Upper lobe of left lung (tissue), 6 donors: ENCODE results near the gene CCHCR1. TPM values are rescaled to one million over a fixed set of nuclear protein-coding genes. Genes with fewer than 3 reads are reported as not detected.
A peak's percentile ranks its signal among the peaks of the same experiment; 100 is the strongest.
"Not testable (repeated sequence)": the region's sequence is repeated elsewhere in the genome, so short reads cannot be mapped to it uniquely, and the experiment has no call there.

ENCODE experiments used
- ATAC-seq, 2 donors: fragments of 200-7000 bp; cut with Tn5 transposase; one replicate each; pipeline ENCODE4 v1.9.1; 2022; ENCODE audit warnings: mild to moderate bottlenecking in 2 of 2, moderate library complexity in 2 of 2; ENCODE audit not compliant: low FRiP score in 2 of 2
- DNase-seq, 2 donors: peaks; one replicate each; pipeline ENCODE4 v3.0.0-alpha.2; 2019 to 2020
- H3K27ac ChIP-seq, 4 donors: fragments of 200-600 bp; sonication (generic); one replicate each; pipeline ENCODE4 v1.5.1; 2016 to 2019
- H3K27me3 ChIP-seq, 4 donors: fragments of 200-600 bp; sonication (generic); one replicate each; pipeline ENCODE4 v1.5.1; 2017 to 2019
- H3K36me3 ChIP-seq, 4 donors: fragments of 200-600 bp; sonication (generic); one replicate each; pipeline ENCODE4 v1.5.1; 2016 to 2019
- H3K4me1 ChIP-seq, 4 donors: fragments of 200-600 bp; sonication (generic); one replicate each; pipeline ENCODE4 v1.5.1; 2018 to 2019
- H3K4me3 ChIP-seq, 4 donors: fragments of 200-600 bp; sonication (generic); one replicate each; pipeline ENCODE4 v1.5.1; 2017 to 2019; ENCODE audit warnings: mild to moderate bottlenecking in 2 of 4, moderate library complexity in 1 of 4
- H3K9me3 ChIP-seq, 4 donors: fragments of 200-600 bp; sonication (generic); one replicate each; pipeline ENCODE4 v1.5.1; 2018 to 2019
- EP300 ChIP-seq, 4 donors: sonication (generic); formaldehyde crosslinking; IDR thresholded peaks; one replicate each; pipeline ENCODE4 v1.5.1; 2017; ENCODE audit warnings: antibody characterized with exemption in 4 of 4, control low read depth in 2 of 4
- POLR2A ChIP-seq, 4 donors: fragments of 450-650 bp; IDR thresholded peaks; one replicate each; pipeline ENCODE4 v1.5.1; 2016 to 2017; ENCODE audit warnings: antibody characterized with exemption in 4 of 4, mild to moderate bottlenecking in 2 of 4
- POLR2AphosphoS5 ChIP-seq, 2 donors: sonication (generic); formaldehyde crosslinking; IDR thresholded peaks; one replicate each; pipeline ENCODE4 v1.5.1; 2017; ENCODE audit warnings: antibody characterized with exemption in 2 of 2
- WGBS, 2 donors: methylation state at CpG; one replicate each; pipeline ENCODE4 v1.1.5; 2017 to 2018; 5-methylcytosine and 5-hydroxymethylcytosine counted together
- total RNA-seq, 6 donors: library from RNA; depleted of rRNA in 4 of 6; stranded (reverse); fragments of >200 nt in 4 of 6; gene quantifications; one replicate each; pipeline versions ENCODE4 v1.1.0 to v1.2.1, GENCODE V29; 2016 to 2021
- TF ChIP-seq, protein P1 (sequence below), 6 experiments: fragments of 450-650 bp in 4 of 6; fragments of 200-600 bp in 2 of 6; sonication (generic) in 2 of 6; IDR thresholded peaks; one replicate each; pipeline ENCODE4 v1.5.1; 2016 to 2019; ENCODE audit warnings: antibody characterized with exemption in 6 of 6
- donor health status: DM: no; HTN: no; CAD: no; lungs with moderate emphysema.
- donor health status: DM: no; HTN: yes; CAD: no; lungs with severe emphysema.

CCHCR1 gene
- 10 to 100 TPM in 5 of 6 donors, 1 to 10 TPM in 1; 5.5 to 83.8 (median 19.5) TPM for total RNA-seq

GRCh38 chr6:31157513-31158139, at the start of gene CCHCR1:
CCHCR1 (minus strand) TSS chr6:31157802; CDS start chr6:31157600, 202 bp downstream.
- peak within 1 kb of the TSS; percentile 57 to 90 (median 81) for H3K27ac ChIP-seq
- DNase-seq (no peak), ATAC-seq (peak in 1 of 2 donors; percentile 32)

DNA sequence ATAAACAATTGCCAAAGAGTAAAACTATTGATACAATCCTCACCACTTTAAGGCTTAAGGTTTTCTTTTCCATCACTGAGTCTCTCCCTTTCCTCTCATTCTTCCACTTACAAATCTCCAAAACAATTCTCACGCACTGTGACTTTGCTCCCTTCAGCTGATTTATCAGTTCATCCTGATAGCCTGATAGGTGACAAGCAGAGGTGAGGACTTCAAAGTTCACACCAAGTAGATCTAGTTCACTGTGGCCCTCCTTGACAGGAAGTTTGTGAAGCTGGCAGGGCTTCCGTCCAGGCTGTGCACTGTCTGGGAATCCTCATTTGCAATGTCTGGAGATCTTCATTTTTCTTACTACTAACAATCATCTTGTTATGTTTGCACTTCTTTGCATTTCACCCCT, 48.0 kb upstream of the CCHCR1 start:
- TF ChIP-seq POLR2AphosphoS5 (IDR thresholded peaks at IDR 0.05) = no peak
- Histone ChIP-seq H3K36me3 (peaks cover 0 to 5% (median 0%) of the 10 kb centered on the region in 4 donors), H3K4me1 (peaks cover 24 to 29% (median 27%) of the 10 kb centered on the region in 4 donors), H3K9me3 (no peaks in the 10 kb centered on the region), H3K4me3 (no peak overlapping the region), H3K27ac (no peak overlapping the region), H3K27me3 (no peaks in the 10 kb centered on the region)
- ATAC-seq (no peak), DNase-seq (no peak)
- 85% methylated on average over 2 of the region's 2 CpGs for WGBS, 2 donors

More at GRCh38 chr6:31157513-31158139, at the start of gene CCHCR1:
- H3K36me3 ChIP-seq = peaks cover 0 to 26% (median 4%) of the 10 kb centered on the region in 4 donors
- WGBS, 2 donors = 9 to 10% methylated on average over 14 of the region's 14 CpGs
- H3K27me3 ChIP-seq = no peaks in the 10 kb centered on the region
- H3K4me1 ChIP-seq = peaks cover 15 to 23% (median 17%) of the 10 kb centered on the region in 4 donors
- TF ChIP-seq POLR2A (IDR thresholded peaks at IDR 0.05) (no peak), EP300 (IDR thresholded peaks at IDR 0.05) (no peak), POLR2AphosphoS5 (IDR thresholded peaks at IDR 0.05) (no peak)
- TF ChIP-seq, protein P1, sequence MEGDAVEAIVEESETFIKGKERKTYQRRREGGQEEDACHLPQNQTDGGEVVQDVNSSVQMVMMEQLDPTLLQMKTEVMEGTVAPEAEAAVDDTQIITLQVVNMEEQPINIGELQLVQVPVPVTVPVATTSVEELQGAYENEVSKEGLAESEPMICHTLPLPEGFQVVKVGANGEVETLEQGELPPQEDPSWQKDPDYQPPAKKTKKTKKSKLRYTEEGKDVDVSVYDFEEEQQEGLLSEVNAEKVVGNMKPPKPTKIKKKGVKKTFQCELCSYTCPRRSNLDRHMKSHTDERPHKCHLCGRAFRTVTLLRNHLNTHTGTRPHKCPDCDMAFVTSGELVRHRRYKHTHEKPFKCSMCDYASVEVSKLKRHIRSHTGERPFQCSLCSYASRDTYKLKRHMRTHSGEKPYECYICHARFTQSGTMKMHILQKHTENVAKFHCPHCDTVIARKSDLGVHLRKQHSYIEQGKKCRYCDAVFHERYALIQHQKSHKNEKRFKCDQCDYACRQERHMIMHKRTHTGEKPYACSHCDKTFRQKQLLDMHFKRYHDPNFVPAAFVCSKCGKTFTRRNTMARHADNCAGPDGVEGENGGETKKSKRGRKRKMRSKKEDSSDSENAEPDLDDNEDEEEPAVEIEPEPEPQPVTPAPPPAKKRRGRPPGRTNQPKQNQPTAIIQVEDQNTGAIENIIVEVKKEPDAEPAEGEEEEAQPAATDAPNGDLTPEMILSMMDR (IDR thresholded peaks at IDR 0.05) = no peak
- no peaks in the 10 kb centered on the region for H3K9me3 ChIP-seq
- peak within 1 kb of the TSS; percentile 61 to 90 (median 67) for H3K4me3 ChIP-seq

DNA sequence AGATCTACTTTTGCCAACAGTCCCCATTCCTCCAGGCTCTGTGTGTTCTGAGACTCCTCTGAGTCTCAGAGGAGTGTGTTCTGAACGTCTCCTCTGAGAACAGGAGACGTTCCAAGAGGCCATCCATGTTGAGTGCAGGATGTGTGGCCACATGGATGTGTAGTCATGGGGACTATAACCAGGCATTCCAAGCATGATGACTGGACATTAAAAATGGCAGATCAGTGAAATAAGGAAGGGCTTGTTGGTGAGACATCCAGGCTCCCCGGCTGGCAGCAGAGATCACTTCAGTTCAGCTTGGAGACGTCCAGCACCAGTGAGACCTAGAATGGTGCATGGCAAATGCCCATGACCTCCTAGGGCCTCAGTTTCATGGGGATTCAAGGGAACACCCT, 47.1 kb upstream of the CCHCR1 start:
- no peak for DNase-seq
- H3K4me1 ChIP-seq = peaks cover 24 to 32% (median 27%) of the 10 kb centered on the region in 4 donors
- H3K27ac ChIP-seq = peak overlapping the region; percentile 83 to 90 (median 87)
- H3K36me3 ChIP-seq = peaks cover 0 to 5% (median 0%) of the 10 kb centered on the region in 4 donors
- ATAC-seq = no peak
- TF ChIP-seq, protein P1 (IDR thresholded peaks at IDR 0.05) = no peak
- TF ChIP-seq POLR2A (IDR thresholded peaks at IDR 0.05) (no peak), POLR2AphosphoS5 (IDR thresholded peaks at IDR 0.05) (no peak), EP300 (IDR thresholded peaks at IDR 0.05) (no peak)
- H3K4me3 ChIP-seq = peak overlapping the region in 1 of 4 donors; percentile 55
- WGBS, 2 donors = 77 to 84% methylated on average over 4 of the region's 4 CpGs
- H3K27me3 ChIP-seq = no peaks in the 10 kb centered on the region
- no peaks in the 10 kb centered on the region for H3K9me3 ChIP-seq

GRCh38 chr6:31203345-31203979, 45.9 kb upstream of the CCHCR1 start:
- TF ChIP-seq, protein P1 (IDR thresholded peaks at IDR 0.05) = no peak
- TF ChIP-seq POLR2AphosphoS5 (IDR thresholded peaks at IDR 0.05) = no peak
- Histone ChIP-seq H3K36me3 (peaks cover 0 to 5% (median 0%) of the 10 kb centered on the region in 4 donors), H3K4me1 (peaks cover 28 to 45% (median 35%) of the 10 kb centered on the region in 4 donors), H3K4me3 (peak overlapping the region in 3 of 4 donors; percentile 39 to 55 (median 52)), H3K9me3 (no peaks in the 10 kb centered on the region), H3K27me3 (no peaks in the 10 kb centered on the region), H3K27ac (peak overlapping the region; percentile 83 to 90 (median 87))
- ATAC-seq = peak; percentile 57 to 76
- DNase-seq = no peak
- 18 to 29% methylated on average over 5 of the region's 5 CpGs for WGBS, 2 donors

- Histone ChIP-seq H3K4me1 (peaks cover 29 to 45% (median 35%) of the 10 kb centered on the region in 4 donors), H3K4me3 (no peak overlapping the region), H3K27me3 (no peaks in the 10 kb centered on the region), H3K36me3 (peaks cover 0 to 5% (median 0%) of the 10 kb centered on the region in 4 donors), H3K9me3 (no peaks in the 10 kb centered on the region), H3K27ac (peak overlapping the region; percentile 83 to 90 (median 87))
- DNase-seq = no peak
- WGBS, 2 donors = 52 to 60% methylated on average over 10 to 11 of the region's 11 CpGs
- ATAC-seq = no peak
- TF ChIP-seq, protein P1 (IDR thresholded peaks at IDR 0.05) = no peak
These were observed 44.9 kb upstream of the CCHCR1 start for GRCh38 chr6:31202259-31203166.

DNA sequence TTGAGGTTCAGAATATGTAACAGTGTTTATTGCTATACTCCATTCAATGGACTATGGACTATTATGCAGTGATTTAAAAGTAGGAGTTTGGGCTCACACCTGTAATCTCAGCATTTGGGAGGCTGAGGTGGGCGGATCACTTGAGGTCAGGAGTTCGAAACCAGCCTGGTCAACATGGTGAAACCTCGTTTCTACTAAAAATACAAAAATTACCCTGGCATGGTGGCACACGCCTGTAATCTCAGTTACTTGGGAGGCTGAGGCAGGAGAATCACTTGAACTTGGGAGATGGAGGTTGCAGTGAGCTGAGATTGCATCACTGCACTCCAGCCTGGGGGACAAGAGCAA, 41.5 kb upstream of the CCHCR1 start:
- not testable (repeated sequence) for H3K27me3 ChIP-seq, H3K36me3 ChIP-seq, DNase-seq, H3K9me3 ChIP-seq, ATAC-seq
- H3K4me1 ChIP-seq = peaks cover 31 to 51% (median 41%) of the 10 kb centered on the region in 4 donors
- 86 to 90% methylated on average over 4 of the region's 4 CpGs for WGBS, 2 donors
- H3K27ac ChIP-seq = peak overlapping the region in 3 of 4 donors; percentile 96 to 98 (median 98)
- peak overlapping the region in 3 of 4 donors; percentile 60 to 70 (median 69) for H3K4me3 ChIP-seq
